Ascending aorta (tissue), 2 donors: Measurements from ENCODE around the gene ERMARD. TPM values are rescaled to one million over a fixed set of nuclear protein-coding genes. Genes with fewer than 3 reads are reported as not detected.

ENCODE experiments used
- DNase-seq, 2 donors: peaks; one replicate each; pipeline ENCODE4 v3.0.0-alpha.2; 2019; ENCODE audit warnings: low spot score in 2 of 2
- H3K27ac ChIP-seq, 2 donors: fragments of 200-600 bp; sonication (generic); one replicate each; pipeline ENCODE4 v1.5.1; 2016 to 2017; ENCODE audit warnings: mild to moderate bottlenecking in 1 of 2
- H3K27me3 ChIP-seq: fragments of 200-600 bp; sonication (generic); one replicate; pipeline ENCODE4 v1.5.1; 2017
- H3K36me3 ChIP-seq, 2 donors: fragments of 200-600 bp; sonication (generic); one replicate each; pipeline ENCODE4 v1.5.1; 2016
- H3K4me1 ChIP-seq, 2 donors: fragments of 200-600 bp; sonication (generic); one replicate each; pipeline ENCODE4 v1.5.1; 2016 to 2017; ENCODE audit warnings: mild to moderate bottlenecking in 1 of 2
- H3K4me3 ChIP-seq, 2 donors: fragments of 200-600 bp; sonication (generic); one replicate each; pipeline ENCODE4 v1.5.1; 2016 to 2017; ENCODE audit warnings: mild to moderate bottlenecking in 1 of 2
- H3K9me3 ChIP-seq, 2 donors: fragments of 200-600 bp; sonication (generic); one replicate each; pipeline ENCODE4 v1.5.1; 2016
- CTCF ChIP-seq, 3 experiments: fragments of 200-600 bp in 2 of 3; fragments of 450-650 bp in 1 of 3; sonication (generic) in 2 of 3; IDR thresholded peaks; one replicate each; pipeline ENCODE4 v1.5.1; 2016 to 2019; ENCODE audit warnings: antibody characterized with exemption in 3 of 3, mild to moderate bottlenecking in 1 of 3, moderate library complexity in 1 of 3
- intact Hi-C: fragments of 100-400 bp; cut with DNase I; formaldehyde crosslinking; loops from one replicate; pipeline ENCODE4 v1.15.1; 2023
- total RNA-seq: library from RNA; depleted of rRNA; stranded (reverse); fragments of >200 nt; gene quantifications from one replicate; pipeline ENCODE4 v1.1.0, GENCODE V29; 2016

Gene ERMARD
- total RNA-seq, 1 donor from 2014 or later, result 4.0 TPM

- Histone ChIP-seq H3K27ac (peak overlapping the region; percentile 88 to 98), H3K27me3 (no peaks in the 10 kb centered on the region), H3K36me3 (no peaks in the 10 kb centered on the region), H3K4me1 (peaks cover 4 to 14% of the 10 kb centered on the region in 2 donors), H3K4me3 (peak overlapping the region; percentile 88 to 99), H3K9me3 (no peaks in the 10 kb centered on the region)
- TF ChIP-seq CTCF (IDR thresholded peaks at IDR 0.05), result no peak
- intact Hi-C loops, result loop anchor here (1.0 kb wide), 1 partner anchor 20 kb away; the partner anchor contains the start of genes C6orf120 and WDR27
- DNase-seq, result no peak
Measured at GRCh38 chr6:169722362-169723199, 28.8 kb upstream of the ERMARD start.

GRCh38 chr6:169723200-169723909 lies 28.1 kb upstream of the ERMARD start:
- no peaks in the 10 kb centered on the region for H3K27me3 ChIP-seq
- no peaks in the 10 kb centered on the region for H3K9me3 ChIP-seq
- H3K36me3 ChIP-seq, result no peaks in the 10 kb centered on the region
- intact Hi-C loops, result loop anchor here (1.0 kb wide), 1 partner anchor 21 kb away; the partner anchor contains the start of genes C6orf120 and WDR27
- peak in 1 of 2 donors; percentile 88 for DNase-seq
- peaks cover 4 to 14% of the 10 kb centered on the region in 2 donors for H3K4me1 ChIP-seq
- peak overlapping the region; percentile 88 to 98 for H3K27ac ChIP-seq
- no peak for TF ChIP-seq CTCF (IDR thresholded peaks at IDR 0.05)
- H3K4me3 ChIP-seq, result peak overlapping the region; percentile 88 to 99

GRCh38 chr6:169723991-169724493 lies 27.4 kb upstream of the ERMARD start:
- no peaks in the 10 kb centered on the region for H3K27me3 ChIP-seq
- H3K4me3 ChIP-seq, result peak overlapping the region; percentile 75 to 76
- H3K9me3 ChIP-seq, result no peaks in the 10 kb centered on the region
- H3K27ac ChIP-seq, result peak overlapping the region in 1 of 2 donors; percentile 88
- intact Hi-C loops, result loop anchor here (1.0 kb wide), 2 partner anchors 22 to 27 kb away; partner anchors contain the start of genes C6orf120, DYNLT2, ERMARD and WDR27
- H3K36me3 ChIP-seq, result no peaks in the 10 kb centered on the region
- no peak for DNase-seq
- peaks cover 4 to 14% of the 10 kb centered on the region in 2 donors for H3K4me1 ChIP-seq
- no peak for TF ChIP-seq CTCF (IDR thresholded peaks at IDR 0.05)

GRCh38 chr6:169724494-169725124 lies 26.8 kb upstream of the ERMARD start, which contains the start of gene PHF10:
Gene PHF10, minus strand, starts transcription at chr6:169724500. Its CDS starts 569 bp downstream, at chr6:169723931.
- Histone ChIP-seq H3K27ac (peak within 1 kb of the TSS; percentile 92 to 98), H3K27me3 (no peaks in the 10 kb centered on the region), H3K9me3 (no peaks in the 10 kb centered on the region), H3K36me3 (no peaks in the 10 kb centered on the region), H3K4me1 (peaks cover 4 to 14% of the 10 kb centered on the region in 2 donors), H3K4me3 (peak within 1 kb of the TSS; percentile 88 to 99)
- no peak for TF ChIP-seq CTCF (IDR thresholded peaks at IDR 0.05)
- intact Hi-C loops, result loop anchor here (1.0 kb wide), 1 partner anchor 27 kb away; the partner anchor contains the start of genes DYNLT2 and ERMARD
- DNase-seq, result peak in 1 of 2 donors; percentile 70
